RWPE1 (cell line): Measurements from ENCODE around the gene IFNGR1.

Experiments
- CTCF ChIA-PET: fragments of 350-600 bp; sonication (Branson Sonifier 250); formaldehyde crosslinking; extraction: SDS; loops from one replicate; lab custom pipeline; 2021; lab: Yijun Ruan, JAX
- POLR2A ChIA-PET: fragments of 400-600 bp; formaldehyde crosslinking; extraction: SDS; loops from one replicate; lab custom pipeline; 2020; ENCODE audit warnings: antibody characterized with exemption; ENCODE audit not compliant: low non-redundant PET; lab: Yijun Ruan, JAX
- DNase-seq: peaks from one replicate; pipeline ENCODE4 v3.0.0; 2012; ENCODE audit warnings: low spot score
- H3K27ac ChIP-seq: fragments of 450-650 bp; 2 replicates; pipeline ENCODE4 v1.5.1; 2017
- CTCF ChIP-seq: fragments of 450-650 bp; conservative IDR thresholded peaks from 2 replicates; pipeline ENCODE4 v1.5.1; 2017; ENCODE audit warnings: low read depth, mild to moderate bottlenecking

The IFNGR1 gene

GRCh38 chr6:137230956-137231555 is 11.9 kb upstream of the IFNGR1 start:
- POLR2A ChIA-PET, result no interaction called here
- no peak for TF ChIP-seq CTCF
- CTCF ChIA-PET, result no interaction called here
- DNase-seq, result no peak
- no peak overlapping the region for H3K27ac ChIP-seq

DNA sequence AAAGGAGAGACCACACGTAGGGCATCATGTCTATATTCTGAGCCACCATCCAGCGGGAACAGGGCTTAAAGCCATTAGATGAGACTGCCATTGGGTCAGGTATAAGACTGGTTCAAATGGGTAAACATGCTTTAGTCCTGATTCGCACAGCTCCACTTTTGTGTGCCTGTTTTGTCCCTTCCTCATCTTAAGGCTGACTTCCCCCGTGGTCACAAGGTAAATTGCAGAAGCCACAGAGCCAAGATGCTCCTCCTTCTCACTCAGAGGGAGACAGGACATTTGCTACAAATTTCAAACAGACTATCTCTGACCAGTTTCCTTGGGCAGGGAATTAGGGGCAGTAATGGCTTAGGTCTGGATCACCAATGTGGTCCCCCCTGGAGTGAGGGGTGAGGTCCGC is 11.4 kb upstream of the IFNGR1 start:
- no peak for TF ChIP-seq CTCF
- no peak for DNase-seq
- ChIA-PET POLR2A (no interaction called here), CTCF (interaction anchor here (0.6 kb wide), 1 partner anchor 263 kb away, joined by 3 read pairs; no protein-coding TSS in a partner anchor)
- H3K27ac ChIP-seq, result no peak overlapping the region

GRCh38 chr6:137229075-137229759 is 10.0 kb upstream of the IFNGR1 start:
- no peak overlapping the region for H3K27ac ChIP-seq
- no peak for DNase-seq
- POLR2A ChIA-PET, result interaction anchor here (0.6 kb wide), 1 partner anchor 12 kb away, joined by 3 read pairs; no protein-coding TSS in a partner anchor
- no peak for TF ChIP-seq CTCF
- CTCF ChIA-PET, result no interaction called here

- ChIA-PET CTCF (no interaction called here), POLR2A (no interaction called here)
- no peak for DNase-seq
- H3K27ac ChIP-seq, result no peak overlapping the region
- no peak for TF ChIP-seq CTCF
Measured at GRCh38 chr6:137227871-137228302, 8.7 kb upstream of the IFNGR1 start.

- CTCF ChIA-PET, result no interaction called here
- no peak for DNase-seq
- POLR2A ChIA-PET, result no interaction called here
- no peak for TF ChIP-seq CTCF
- no peak overlapping the region for H3K27ac ChIP-seq
Measured at GRCh38 chr6:137226697-137227096, 7.5 kb upstream of the IFNGR1 start.

DNA sequence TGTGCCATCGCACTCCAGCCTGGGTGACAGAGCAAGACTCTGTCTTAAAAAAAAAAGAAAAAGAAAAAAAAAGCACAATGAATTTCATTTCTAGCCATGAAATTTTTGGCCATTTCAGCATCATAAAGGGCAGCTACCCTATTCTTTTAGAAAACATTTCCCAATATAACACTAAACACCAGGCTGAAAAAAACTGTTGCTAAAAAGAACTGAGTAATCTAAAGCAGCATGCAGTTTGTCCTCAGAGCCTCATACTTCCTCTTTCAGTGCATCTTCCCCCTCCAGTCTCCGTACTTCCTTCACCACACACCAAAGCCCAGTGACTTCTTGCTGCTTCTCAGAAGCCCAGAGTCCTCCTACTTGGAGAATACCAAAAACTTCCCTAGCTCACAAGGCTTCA is 5.6 kb upstream of the IFNGR1 start:
- TF ChIP-seq CTCF, result no peak
- ChIA-PET POLR2A (no interaction called here), CTCF (interaction anchor here (0.6 kb wide), 1 partner anchor 33 kb away, joined by 3 read pairs; no protein-coding TSS in a partner anchor)
- DNase-seq, result no peak
- H3K27ac ChIP-seq, result no peak overlapping the region
